GM19467 (cell line): Measurements from ENCODE around the gene ZNF423.

Source experiments
- ATAC-seq: cut with Tn5 transposase; IDR thresholded peaks from one replicate; pipeline ENCODE4 v1.9.1; 2021; ENCODE audit warnings: mild to moderate bottlenecking, moderate library complexity; ENCODE audit not compliant: unreplicated experiment

Gene ZNF423

GRCh38 chr16:49594153-49594552 lies 261.8 kb downstream of the ZNF423 start:
- ATAC-seq, result no peak

DNA sequence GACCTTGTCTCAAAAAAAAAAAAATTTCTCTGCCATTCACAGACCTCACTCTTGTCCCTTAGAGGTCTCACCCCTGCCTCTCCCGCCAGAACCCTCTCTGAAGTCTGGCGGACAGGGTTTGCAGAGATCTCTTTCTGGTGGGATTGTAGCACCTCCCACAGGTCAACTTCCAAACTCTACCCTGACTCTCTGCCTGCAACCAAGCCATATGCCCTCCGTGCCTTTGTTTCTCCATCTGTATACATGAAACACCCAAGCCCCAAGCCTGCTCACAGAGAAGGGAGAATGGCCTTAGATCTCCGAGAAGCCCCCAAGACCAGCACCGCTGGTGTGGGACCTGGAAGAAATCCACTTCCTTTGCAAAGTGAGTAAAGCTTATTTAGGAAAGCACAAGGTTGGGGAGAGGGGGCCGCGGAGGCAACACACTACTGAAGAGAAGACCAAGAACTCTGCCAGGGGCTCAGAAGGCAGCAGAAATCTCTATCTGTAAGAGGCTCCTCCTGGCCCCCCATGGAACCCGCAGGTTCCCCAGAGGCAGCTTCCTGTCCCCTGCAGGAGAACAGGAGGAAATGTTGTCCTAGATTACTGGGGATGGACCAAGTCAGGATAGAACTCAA lies 262.4 kb downstream of the ZNF423 start:
- ATAC-seq, result no peak

DNA sequence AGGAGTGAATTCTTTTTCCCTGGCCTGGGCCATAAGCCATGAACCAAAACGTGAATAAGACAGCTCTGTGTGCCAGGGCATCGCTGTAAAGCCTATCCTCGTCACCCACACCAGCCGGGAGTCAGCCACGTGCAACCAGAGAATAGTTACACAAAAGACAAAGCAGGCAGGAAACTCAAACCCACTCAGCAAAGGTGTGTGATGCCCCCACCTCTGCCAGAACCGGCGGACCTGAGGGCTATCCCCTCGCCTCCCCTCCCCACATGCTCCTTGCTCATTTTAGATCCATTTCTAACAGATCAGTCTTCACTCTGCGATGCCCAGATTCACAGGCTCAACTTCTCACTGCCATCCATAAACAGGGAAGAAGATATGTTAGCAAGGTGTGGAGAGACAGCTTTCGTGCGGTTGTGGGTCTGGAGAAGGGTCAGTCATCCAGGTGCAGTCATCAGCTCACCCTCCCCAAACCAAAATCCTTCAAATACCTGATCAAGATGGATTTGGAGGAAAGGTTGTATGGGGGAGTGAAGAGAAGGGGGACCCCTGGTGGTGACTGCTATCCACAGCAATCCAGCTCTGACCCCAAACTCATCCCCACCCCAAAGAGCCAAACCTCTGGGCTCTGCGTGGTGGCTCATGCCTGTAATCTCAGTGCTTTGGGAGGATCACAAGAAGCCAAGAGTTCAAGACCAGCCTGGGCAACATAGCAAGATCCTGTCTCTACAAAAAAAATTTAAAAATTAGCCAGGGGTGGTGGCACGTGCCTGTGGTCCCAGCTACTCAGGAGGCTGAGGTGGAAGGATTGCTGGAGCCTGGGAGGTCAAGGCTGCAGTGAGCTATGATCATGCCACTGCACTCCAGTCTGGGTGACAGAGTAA lies 263.1 kb downstream of the ZNF423 start:
- no peak for ATAC-seq

GRCh38 chr16:49590166-49590871 lies 265.6 kb downstream of the ZNF423 start:
- no peak for ATAC-seq

GRCh38 chr16:49589544-49590031 lies 266.3 kb downstream of the ZNF423 start:
- no peak for ATAC-seq

DNA sequence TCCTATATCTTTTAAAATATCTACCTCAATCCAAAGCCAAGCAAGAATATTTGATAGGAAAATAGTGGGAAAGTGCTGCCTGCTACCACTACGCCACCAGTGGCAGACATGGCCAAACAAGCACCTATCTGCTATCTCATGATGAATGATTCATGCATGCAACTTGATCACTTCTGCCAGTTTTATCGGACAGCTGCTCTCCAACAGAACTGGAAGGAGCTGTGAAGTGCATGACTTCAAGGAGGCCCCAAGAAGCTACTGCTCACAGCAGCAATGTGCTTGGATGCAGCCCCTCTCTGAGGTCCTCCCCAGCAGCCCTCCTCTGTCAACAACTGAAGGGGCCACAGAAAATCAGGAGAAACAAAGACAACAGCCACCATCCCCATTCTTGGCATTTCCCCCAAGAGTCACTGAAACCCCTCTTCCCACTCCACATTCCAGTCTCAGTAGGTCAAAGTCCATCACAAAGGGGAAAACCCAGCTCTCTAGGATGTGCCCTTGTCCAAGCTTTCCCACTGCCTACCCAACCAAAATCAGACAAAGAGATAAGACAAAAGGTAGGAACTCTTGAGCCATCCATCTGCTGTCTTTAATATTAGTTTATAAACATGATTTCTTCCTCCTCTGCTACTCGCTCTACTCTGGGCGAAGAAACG lies 267.1 kb downstream of the ZNF423 start:
- no peak for ATAC-seq

- ATAC-seq, result no peak
These were observed 267.9 kb downstream of the ZNF423 start for GRCh38 chr16:49588026-49588425.

DNA sequence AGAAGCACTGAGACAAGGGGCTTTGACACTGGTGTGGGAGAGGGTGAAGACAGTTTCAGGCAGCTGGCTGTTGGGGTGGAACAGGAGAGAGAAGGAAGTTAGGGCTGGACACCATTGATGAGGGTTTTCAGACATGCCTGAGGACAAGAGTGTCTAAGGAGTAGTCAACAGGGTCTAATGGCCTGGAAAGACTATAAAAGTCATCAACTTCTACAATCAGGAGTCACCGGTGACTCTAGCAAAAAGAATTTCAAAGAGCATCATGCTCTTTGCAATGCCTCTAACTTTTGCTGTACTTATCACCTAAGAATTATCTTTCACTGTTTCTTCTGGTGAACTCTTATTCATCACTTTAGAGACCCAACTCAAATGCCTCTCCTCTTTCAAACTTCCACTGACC lies 268.4 kb downstream of the ZNF423 start:
- ATAC-seq, result no peak

DNA sequence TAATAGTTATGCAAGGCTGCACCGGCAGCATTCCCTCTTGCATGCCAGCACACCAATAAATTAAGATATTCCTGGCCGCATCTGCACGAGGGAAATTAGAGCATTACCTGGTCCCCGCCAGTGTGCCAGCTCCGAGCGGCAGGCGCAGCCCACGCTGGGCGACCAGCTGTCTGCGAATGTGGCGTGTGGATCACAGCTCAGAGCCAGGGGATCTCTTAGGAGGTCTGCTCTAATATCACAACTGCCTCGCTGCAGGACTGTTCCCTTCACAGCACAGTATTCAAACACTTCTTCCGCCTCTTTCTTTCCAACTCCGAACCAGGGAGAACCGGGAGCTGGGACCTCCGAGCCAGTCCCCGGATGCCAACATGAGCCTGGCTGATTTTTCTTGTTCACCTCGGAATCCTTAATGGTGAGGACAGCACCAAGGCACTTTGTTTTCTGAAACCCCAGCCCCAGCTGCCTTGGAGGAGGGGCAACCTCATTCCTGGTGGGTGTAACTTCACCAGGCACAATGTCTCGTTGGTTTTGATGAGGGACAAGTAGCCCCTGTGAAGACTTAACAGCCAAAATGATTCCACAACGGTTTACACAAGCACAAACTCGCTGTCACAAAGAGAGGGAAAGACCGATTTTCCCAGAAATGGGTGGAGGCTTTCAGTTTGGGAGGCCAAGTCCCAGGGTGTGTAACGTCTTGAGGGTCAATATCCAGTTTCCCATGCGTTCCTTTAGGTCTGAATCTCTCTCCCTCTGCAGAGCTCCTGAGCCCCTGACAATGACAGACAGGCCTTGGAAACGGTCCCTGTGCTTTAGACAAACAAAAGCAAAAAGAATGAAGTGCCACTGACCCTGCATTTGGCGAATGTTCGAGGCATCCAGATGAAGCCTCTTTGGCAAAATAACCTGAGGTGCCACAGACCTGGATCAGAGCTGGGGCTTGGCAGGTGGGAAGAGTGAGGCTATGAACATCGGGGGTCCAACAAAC lies 269.2 kb downstream of the ZNF423 start:
- no peak for ATAC-seq

GRCh38 chr16:49585143-49585832 lies 270.6 kb downstream of the ZNF423 start:
- no peak for ATAC-seq

DNA sequence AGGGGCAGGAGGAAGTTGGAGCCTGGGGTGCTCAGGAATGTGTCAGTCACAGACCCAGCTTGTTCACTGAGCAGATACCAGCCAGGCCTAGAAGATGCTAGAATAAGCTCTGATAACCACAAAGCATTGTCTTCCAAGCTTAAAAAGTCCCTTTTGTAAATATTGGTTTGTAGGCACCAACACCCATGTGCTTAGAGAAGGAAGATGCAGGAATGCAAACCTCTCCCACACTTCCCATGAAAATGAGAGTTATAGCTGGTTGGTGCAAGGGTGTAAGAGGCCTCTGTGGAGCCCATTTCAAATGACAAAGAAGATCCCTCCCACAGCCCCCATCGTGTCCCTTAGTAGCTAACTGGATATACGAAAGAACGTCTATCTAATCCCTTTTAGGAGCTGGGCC lies 272.0 kb downstream of the ZNF423 start:
- ATAC-seq, result no peak

DNA sequence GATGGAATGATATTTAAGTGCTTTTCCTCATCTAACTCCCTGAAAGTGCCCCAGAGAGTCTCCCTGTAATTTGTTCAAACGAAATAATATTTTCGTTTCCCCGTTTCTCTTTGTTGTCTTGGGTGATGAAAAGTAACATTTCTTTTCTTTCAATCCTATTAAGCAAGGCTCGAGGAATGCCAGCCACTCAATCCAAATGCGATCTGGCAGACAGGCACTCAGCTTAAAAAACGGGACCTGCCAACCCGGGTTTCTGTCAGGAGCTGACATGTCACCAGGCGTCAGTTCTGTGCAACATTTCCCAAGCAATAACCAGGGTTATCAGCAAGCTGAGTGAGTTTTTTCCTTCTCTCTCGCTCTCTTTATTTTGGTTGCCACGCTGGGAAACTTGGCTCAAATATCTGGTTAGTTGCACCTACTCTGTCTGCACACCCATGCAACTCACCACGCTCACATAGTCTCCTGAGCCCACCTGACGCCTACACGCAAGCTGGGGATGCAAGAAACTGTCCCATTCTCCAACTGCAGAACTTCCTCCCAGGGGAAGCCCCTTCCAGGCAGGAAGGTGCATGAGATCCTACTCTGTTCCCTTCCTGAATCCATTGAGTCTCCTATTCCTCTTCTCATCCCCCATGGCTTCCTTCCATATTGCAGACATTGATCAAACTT lies 274.1 kb downstream of the ZNF423 start:
- no peak for ATAC-seq

- no peak for ATAC-seq
These were observed 275.1 kb downstream of the ZNF423 start for GRCh38 chr16:49580751-49581303.

DNA sequence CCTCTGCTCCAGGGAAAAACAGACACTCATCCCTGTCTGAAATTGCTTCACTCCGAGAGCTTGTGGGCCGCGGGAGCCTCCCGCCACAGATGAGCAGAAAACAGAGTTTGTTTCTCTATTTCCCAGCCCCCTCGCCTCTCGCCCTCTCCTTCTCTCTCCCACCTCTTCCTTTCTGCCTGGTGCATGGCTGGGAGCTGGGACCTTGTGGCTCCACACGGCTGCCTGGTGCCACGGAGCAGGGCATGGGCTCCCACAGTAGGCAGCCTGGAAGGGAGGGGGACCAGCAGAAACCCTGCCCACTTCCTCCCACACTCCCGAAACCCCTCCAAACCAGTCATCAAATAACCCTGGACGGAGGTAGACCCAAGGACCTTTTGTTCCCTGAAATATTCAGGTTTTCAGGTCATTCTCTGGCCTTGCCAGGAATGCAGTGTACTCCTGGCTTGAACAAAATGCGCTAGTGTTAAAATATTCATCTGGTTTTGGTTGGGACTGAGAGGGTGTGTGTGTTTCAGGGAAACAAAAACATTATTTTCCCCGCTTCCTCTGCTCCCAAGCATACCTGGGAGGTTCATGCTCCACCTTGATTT lies 277.4 kb downstream of the ZNF423 start:
- no peak for ATAC-seq

GRCh38 chr16:49578018-49578417 lies 277.9 kb downstream of the ZNF423 start:
- no peak for ATAC-seq

GRCh38 chr16:49576941-49577340 lies 279.0 kb downstream of the ZNF423 start:
- ATAC-seq, result no peak

DNA sequence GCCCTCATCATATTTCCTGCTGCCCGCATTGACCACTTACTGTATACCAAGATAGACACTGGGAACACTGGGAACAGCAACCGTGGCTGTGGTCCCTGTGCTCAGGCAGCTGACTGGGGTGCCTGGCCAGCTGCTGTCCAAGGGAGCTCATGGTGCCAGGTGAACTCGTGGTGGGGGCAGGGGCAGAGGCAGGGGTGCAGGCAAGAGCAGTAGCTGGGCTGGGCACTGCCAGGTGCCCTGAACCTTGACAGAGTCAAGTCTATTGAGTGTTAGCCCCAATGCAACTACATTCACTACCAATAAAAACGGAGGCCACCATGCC lies 279.8 kb downstream of the ZNF423 start:
- no peak for ATAC-seq
